Liver (tissue), 9 donors: Measurements from ENCODE around the gene NARS2. TPM values are rescaled to one million over a fixed set of nuclear protein-coding genes. Genes with fewer than 3 reads are reported as not detected.

ENCODE experiments used
- DNase-seq: peaks from one replicate; pipeline ENCODE4 v3.0.0-alpha.2; 2017; ENCODE audit warnings: low spot score
- H3K27ac ChIP-seq, 2 donors: one replicate each; pipeline ENCODE4 v1.7.0; 2013; ENCODE audit warnings: inconsistent platforms in 2 of 2, low read length in 2 of 2, control low read depth in 1 of 2, low read depth in 1 of 2, mild to moderate bottlenecking in 1 of 2
- H3K27me3 ChIP-seq, 4 donors: one replicate each; pipeline versions ENCODE4 v1.6.1 to v1.7.0; 2013; ENCODE audit warnings: low read length in 3 of 4, inconsistent platforms in 1 of 4, mild to moderate bottlenecking in 1 of 4, moderate library complexity in 1 of 4; ENCODE audit not compliant: control insufficient read depth in 4 of 4, insufficient read depth in 4 of 4
- H3K36me3 ChIP-seq, 4 donors: one replicate each; pipeline versions ENCODE4 v1.6.1 to v1.7.0; 2013; ENCODE audit warnings: low read length in 3 of 4, mild to moderate bottlenecking in 3 of 4, low read depth in 1 of 4, moderate library complexity in 1 of 4; ENCODE audit not compliant: control insufficient read depth in 4 of 4, insufficient read depth in 3 of 4
- H3K4me1 ChIP-seq, 4 donors: one replicate each; pipeline versions ENCODE4 v1.6.1 to v1.7.0; 2013; ENCODE audit warnings: low read length in 3 of 4, mild to moderate bottlenecking in 3 of 4, moderate library complexity in 1 of 4; ENCODE audit not compliant: control insufficient read depth in 4 of 4, insufficient read depth in 4 of 4
- H3K4me3 ChIP-seq, 3 donors: one replicate each; pipeline versions ENCODE4 v1.6.1 to v1.7.0; 2013; ENCODE audit warnings: low read length in 3 of 3, control low read depth in 1 of 3, low read depth in 1 of 3, mild to moderate bottlenecking in 1 of 3
- H3K9ac ChIP-seq, 2 donors: one replicate each; pipeline ENCODE4 v1.7.0; 2013; ENCODE audit warnings: low read length in 2 of 2, mild to moderate bottlenecking in 2 of 2, moderate library complexity in 2 of 2, control low read depth in 1 of 2, low read depth in 1 of 2
- H3K9me3 ChIP-seq, 4 donors: one replicate each; pipeline versions ENCODE4 v1.6.1 to v1.7.0; 2013; ENCODE audit warnings: low read length in 3 of 4; ENCODE audit not compliant: control insufficient read depth in 4 of 4
- EGR1 ChIP-seq, 2 donors: IDR thresholded peaks; 2 replicates each; pipeline ENCODE4 v1.6.1; 2016 to 2018; ENCODE audit warnings: antibody characterized with exemption in 2 of 2, low read depth in 2 of 2
- FOXA1 ChIP-seq: IDR thresholded peaks from 2 replicates; pipeline ENCODE4 v1.6.1; 2016; ENCODE audit warnings: antibody characterized with exemption
- FOXA2 ChIP-seq: IDR thresholded peaks from 2 replicates; pipeline ENCODE4 v1.6.1; 2016; ENCODE audit warnings: antibody characterized with exemption
- GABPA ChIP-seq, 2 donors: IDR thresholded peaks in 1 of 2; conservative IDR thresholded peaks in 1 of 2; 2 replicates each; pipeline ENCODE4 v1.6.1; 2016; ENCODE audit warnings: antibody characterized with exemption in 2 of 2, mild to moderate bottlenecking in 1 of 2, moderate library complexity in 1 of 2
- HNF4A ChIP-seq, 2 donors: conservative IDR thresholded peaks; 2 replicates each; pipeline ENCODE4 v1.6.1; 2016; ENCODE audit warnings: antibody characterized with exemption in 2 of 2, mild to moderate bottlenecking in 2 of 2
- HNF4G ChIP-seq: IDR thresholded peaks from 2 replicates; pipeline ENCODE4 v1.6.1; 2016; ENCODE audit warnings: antibody characterized with exemption
- JUND ChIP-seq, 2 donors: IDR thresholded peaks; 2 replicates each; pipeline ENCODE4 v1.6.1; 2016; ENCODE audit warnings: antibody characterized with exemption in 2 of 2
- NR2F2 ChIP-seq: IDR thresholded peaks from 2 replicates; pipeline ENCODE4 v1.6.1; 2016; ENCODE audit warnings: antibody characterized with exemption
- RAD21 ChIP-seq, 2 donors: IDR thresholded peaks; 2 replicates each; pipeline ENCODE4 v1.6.1; 2016; ENCODE audit warnings: antibody characterized with exemption in 2 of 2, mild to moderate bottlenecking in 2 of 2
- RXRA ChIP-seq, 2 donors: IDR thresholded peaks; 2 replicates each; pipeline ENCODE4 v1.6.1; 2017 to 2018; ENCODE audit warnings: antibody characterized with exemption in 2 of 2, mild to moderate bottlenecking in 1 of 2
- SP1 ChIP-seq: IDR thresholded peaks from 2 replicates; pipeline ENCODE4 v1.6.1; 2018; ENCODE audit warnings: antibody characterized with exemption, mild to moderate bottlenecking
- TAF1 ChIP-seq: conservative IDR thresholded peaks from 2 replicates; pipeline ENCODE4 v1.6.1; 2016; ENCODE audit warnings: antibody characterized with exemption, mild to moderate bottlenecking
- YY1 ChIP-seq: IDR thresholded peaks from 2 replicates; pipeline ENCODE4 v1.6.1; 2016; ENCODE audit warnings: antibody characterized with exemption, mild to moderate bottlenecking
- WGBS: extraction: QIAGEN DNeasy Blood & Tissue Kit; methylation state at CpG from one replicate; pipeline ENCODE4 v1.1.7; 2013; 5-methylcytosine and 5-hydroxymethylcytosine counted together
- polyA plus RNA-seq, 2 donors: library from polyadenylated mRNA; stranded (reverse) in 1 of 2; unstranded in 1 of 2; fragments of 200-250 nt in 1 of 2; fragments of >200 nt in 1 of 2; fragmentation: Nextera tagmentation in 1 of 2; extraction: Ambion mirVana in 1 of 2; gene quantifications; one replicate each; pipeline versions ENCODE4 v1.2.1 to v1.2.3, GENCODE V29; 2013 to 2015
- total RNA-seq, 2 donors: library from RNA; depleted of rRNA; stranded (reverse); fragments of >200 nt; gene quantifications; one replicate each; pipeline ENCODE4 v1.2.3, GENCODE V29; 2014
- TF ChIP-seq, protein P1 (sequence below): IDR thresholded peaks from 2 replicates; pipeline ENCODE4 v1.6.1; 2016; ENCODE audit warnings: antibody characterized with exemption
- TF ChIP-seq, protein P2 (sequence below): IDR thresholded peaks from 2 replicates; pipeline ENCODE4 v1.6.1; 2016; ENCODE audit warnings: antibody characterized with exemption
- TF ChIP-seq, protein P3 (sequence below): IDR thresholded peaks from 2 replicates; pipeline ENCODE4 v1.6.1; 2016; ENCODE audit warnings: antibody characterized with exemption
- TF ChIP-seq, protein P4 (sequence below): fragments of 150-350 bp; IDR thresholded peaks from 2 replicates; pipeline ENCODE4 v1.5.1; 2017; ENCODE audit warnings: improper control_type of control experiment, low read depth, low read length; ENCODE audit not compliant: missing input control
- TF ChIP-seq, protein P5 (sequence below): IDR thresholded peaks from 2 replicates; pipeline ENCODE4 v1.6.1; 2016; ENCODE audit warnings: antibody characterized with exemption, mild to moderate bottlenecking
- donor health status: healthy.
- donor health status: healthy.
- donor health status: healthy.
- donor health status: healthy.
- donor health status: healthy.

NARS2 gene
- total and polyA plus RNA-seq, 4 donors = 10.4 to 19.4 (median 11.8) TPM

DNA sequence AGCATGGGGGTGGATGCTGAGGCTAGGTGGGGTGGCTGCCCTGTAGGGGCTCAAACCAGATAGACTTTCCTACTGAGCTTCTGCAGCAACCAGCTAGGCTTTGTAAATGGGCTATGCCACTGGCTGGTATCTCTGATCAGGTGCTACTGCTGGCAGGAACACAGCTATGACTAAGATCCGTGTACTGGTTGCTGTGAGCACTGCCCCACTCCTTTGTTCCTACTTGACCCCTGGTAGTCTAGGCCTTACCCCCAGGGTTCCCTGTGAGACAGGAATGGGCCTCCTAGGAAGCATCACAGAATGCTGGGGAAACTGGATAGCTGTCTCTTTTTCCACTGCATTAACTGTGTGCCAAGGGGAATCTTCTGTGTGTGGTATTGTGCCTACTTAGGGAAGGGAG is 98.6 kb downstream of the NARS2 start:
- Histone ChIP-seq H3K9me3 (no peaks in the 10 kb centered on the region), H3K4me3 (no peak overlapping the region), H3K9ac (no peak overlapping the region), H3K27me3 (no peaks in the 10 kb centered on the region), H3K27ac (no peak overlapping the region), H3K4me1 (peaks cover 0 to 2% (median under 1%) of the 10 kb centered on the region in 4 donors), H3K36me3 (peaks cover 0 to 1% (median 0%) of the 10 kb centered on the region in 4 donors)
- DNase-seq = no peak
- WGBS = 93% methylated on average over 1 of the region's 1 CpG
- TF ChIP-seq FOXA1 = no peak
- no peak for TF ChIP-seq EGR1 (IDR thresholded peaks at IDR 0.05; ENCODE audit: low read depth in 2 of 2)
- TF ChIP-seq GABPA (IDR thresholded peaks at IDR 0.05 in 1 of 2, conservative IDR thresholded peaks at IDR 0.05 in 1 of 2) = no peak
- TF ChIP-seq RAD21 (IDR thresholded peaks at IDR 0.05) = no peak
- no peak for TF ChIP-seq HNF4G
- TF ChIP-seq TAF1 = no peak
- no peak for TF ChIP-seq JUND (IDR thresholded peaks at IDR 0.05)
- no peak for TF ChIP-seq NR2F2
- TF ChIP-seq FOXA2 = no peak
- TF ChIP-seq, protein P1, sequence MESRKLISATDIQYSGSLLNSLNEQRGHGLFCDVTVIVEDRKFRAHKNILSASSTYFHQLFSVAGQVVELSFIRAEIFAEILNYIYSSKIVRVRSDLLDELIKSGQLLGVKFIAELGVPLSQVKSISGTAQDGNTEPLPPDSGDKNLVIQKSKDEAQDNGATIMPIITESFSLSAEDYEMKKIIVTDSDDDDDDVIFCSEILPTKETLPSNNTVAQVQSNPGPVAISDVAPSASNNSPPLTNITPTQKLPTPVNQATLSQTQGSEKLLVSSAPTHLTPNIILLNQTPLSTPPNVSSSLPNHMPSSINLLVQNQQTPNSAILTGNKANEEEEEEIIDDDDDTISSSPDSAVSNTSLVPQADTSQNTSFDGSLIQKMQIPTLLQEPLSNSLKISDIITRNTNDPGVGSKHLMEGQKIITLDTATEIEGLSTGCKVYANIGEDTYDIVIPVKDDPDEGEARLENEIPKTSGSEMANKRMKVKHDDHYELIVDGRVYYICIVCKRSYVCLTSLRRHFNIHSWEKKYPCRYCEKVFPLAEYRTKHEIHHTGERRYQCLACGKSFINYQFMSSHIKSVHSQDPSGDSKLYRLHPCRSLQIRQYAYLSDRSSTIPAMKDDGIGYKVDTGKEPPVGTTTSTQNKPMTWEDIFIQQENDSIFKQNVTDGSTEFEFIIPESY = no peak
- TF ChIP-seq RXRA (IDR thresholded peaks at IDR 0.05) = no peak
- no peak for TF ChIP-seq HNF4A (conservative IDR thresholded peaks at IDR 0.05)
- no peak for TF ChIP-seq YY1
- TF ChIP-seq, protein P2, sequence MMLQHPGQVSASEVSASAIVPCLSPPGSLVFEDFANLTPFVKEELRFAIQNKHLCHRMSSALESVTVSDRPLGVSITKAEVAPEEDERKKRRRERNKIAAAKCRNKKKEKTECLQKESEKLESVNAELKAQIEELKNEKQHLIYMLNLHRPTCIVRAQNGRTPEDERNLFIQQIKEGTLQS = no peak
- TF ChIP-seq SP1 = no peak
- TF ChIP-seq, protein P3, sequence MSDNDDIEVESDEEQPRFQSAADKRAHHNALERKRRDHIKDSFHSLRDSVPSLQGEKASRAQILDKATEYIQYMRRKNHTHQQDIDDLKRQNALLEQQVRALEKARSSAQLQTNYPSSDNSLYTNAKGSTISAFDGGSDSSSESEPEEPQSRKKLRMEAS = no peak
- TF ChIP-seq, protein P4, sequence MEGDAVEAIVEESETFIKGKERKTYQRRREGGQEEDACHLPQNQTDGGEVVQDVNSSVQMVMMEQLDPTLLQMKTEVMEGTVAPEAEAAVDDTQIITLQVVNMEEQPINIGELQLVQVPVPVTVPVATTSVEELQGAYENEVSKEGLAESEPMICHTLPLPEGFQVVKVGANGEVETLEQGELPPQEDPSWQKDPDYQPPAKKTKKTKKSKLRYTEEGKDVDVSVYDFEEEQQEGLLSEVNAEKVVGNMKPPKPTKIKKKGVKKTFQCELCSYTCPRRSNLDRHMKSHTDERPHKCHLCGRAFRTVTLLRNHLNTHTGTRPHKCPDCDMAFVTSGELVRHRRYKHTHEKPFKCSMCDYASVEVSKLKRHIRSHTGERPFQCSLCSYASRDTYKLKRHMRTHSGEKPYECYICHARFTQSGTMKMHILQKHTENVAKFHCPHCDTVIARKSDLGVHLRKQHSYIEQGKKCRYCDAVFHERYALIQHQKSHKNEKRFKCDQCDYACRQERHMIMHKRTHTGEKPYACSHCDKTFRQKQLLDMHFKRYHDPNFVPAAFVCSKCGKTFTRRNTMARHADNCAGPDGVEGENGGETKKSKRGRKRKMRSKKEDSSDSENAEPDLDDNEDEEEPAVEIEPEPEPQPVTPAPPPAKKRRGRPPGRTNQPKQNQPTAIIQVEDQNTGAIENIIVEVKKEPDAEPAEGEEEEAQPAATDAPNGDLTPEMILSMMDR = no peak
- TF ChIP-seq, protein P5, sequence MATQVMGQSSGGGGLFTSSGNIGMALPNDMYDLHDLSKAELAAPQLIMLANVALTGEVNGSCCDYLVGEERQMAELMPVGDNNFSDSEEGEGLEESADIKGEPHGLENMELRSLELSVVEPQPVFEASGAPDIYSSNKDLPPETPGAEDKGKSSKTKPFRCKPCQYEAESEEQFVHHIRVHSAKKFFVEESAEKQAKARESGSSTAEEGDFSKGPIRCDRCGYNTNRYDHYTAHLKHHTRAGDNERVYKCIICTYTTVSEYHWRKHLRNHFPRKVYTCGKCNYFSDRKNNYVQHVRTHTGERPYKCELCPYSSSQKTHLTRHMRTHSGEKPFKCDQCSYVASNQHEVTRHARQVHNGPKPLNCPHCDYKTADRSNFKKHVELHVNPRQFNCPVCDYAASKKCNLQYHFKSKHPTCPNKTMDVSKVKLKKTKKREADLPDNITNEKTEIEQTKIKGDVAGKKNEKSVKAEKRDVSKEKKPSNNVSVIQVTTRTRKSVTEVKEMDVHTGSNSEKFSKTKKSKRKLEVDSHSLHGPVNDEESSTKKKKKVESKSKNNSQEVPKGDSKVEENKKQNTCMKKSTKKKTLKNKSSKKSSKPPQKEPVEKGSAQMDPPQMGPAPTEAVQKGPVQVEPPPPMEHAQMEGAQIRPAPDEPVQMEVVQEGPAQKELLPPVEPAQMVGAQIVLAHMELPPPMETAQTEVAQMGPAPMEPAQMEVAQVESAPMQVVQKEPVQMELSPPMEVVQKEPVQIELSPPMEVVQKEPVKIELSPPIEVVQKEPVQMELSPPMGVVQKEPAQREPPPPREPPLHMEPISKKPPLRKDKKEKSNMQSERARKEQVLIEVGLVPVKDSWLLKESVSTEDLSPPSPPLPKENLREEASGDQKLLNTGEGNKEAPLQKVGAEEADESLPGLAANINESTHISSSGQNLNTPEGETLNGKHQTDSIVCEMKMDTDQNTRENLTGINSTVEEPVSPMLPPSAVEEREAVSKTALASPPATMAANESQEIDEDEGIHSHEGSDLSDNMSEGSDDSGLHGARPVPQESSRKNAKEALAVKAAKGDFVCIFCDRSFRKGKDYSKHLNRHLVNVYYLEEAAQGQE = no peak
